ENCODE measurements around the gene ATN1.
A peak's percentile ranks its signal among the peaks of the same experiment; 100 is the strongest.

ATN1 gene

DNA sequence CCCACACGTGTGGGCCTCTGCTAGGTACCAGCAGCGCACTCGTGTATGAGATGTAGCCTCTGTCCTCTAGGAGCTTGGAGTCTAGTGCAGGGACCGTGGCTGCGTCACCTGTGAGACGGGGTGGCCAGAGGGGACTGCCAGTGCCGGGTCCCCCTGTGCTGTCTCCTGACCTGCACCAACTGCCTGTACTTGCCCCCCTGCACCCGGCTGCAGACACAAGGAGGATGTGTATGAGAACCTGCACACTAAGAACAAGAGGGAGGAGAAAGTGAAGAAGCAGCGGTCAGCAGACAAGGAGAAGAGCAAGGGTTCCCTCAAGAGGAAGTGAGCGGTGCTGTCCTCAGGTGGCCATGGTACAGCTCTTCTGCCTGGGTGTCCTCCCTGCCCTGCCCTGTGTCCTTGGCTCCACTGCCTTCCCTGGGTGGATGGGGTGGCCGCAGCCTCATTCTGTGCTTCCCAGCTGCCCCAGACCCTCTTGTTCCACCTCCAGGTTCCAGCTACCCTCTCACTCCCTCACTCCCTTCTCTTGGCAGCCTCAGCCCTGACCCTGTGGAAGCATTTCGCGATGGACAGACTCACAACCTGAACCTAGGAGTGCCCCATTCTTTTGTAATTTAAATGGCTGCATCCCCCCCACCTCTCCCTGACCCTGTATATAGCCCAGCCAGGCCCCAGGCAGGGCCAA lies 33.0 kb downstream of the ATN1 start:
- peak overlapping the region; percentile 94 for H3K27ac ChIP-seq
- peak overlapping the region; percentile 73 for H3K9ac ChIP-seq (ENCODE audit: insufficient read length)
- H3K4me3 ChIP-seq = no peak overlapping the region
- TF ChIP-seq FOXP2 (optimal IDR thresholded peaks at IDR 0.05; ENCODE audit: control extremely low read depth, extremely low read length, insufficient read depth) (no peak), POLR2AphosphoS5 (IDR thresholded peaks at IDR 0.05; ENCODE audit: borderline replicate concordance, low read depth, low read length) (no peak), EZH2 (IDR thresholded peaks at IDR 0.05) (no peak)
- no peaks in the 10 kb centered on the region for H3K9me3 ChIP-seq (ENCODE audit: low read depth, low read length)
- DNase-seq (ENCODE audit: low read depth, low spot score) = no peak
- peaks cover 6% of the 10 kb centered on the region for H3K36me3 ChIP-seq (ENCODE audit: insufficient read depth, low read length)

DNA sequence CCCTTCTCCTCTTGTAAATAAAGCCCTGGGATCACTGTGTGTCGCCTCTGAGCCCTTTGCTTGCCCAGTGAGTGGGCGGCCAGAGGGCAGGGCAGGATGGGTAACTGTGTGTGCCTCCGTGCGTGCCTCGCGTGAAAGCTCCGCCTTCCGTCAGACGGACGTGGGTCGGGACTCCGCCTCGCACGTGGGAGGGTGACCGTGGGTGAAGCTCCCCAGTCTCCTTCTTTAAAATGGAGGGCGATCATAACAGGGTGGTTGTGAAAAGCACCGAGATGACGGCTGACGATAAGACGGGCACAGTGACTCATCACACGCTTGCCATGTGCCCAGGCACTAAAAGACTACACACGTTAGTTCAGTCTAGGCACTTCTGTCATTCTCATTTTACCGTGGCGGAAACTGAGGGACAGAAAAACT lies 33.5 kb downstream of the ATN1 start:
- Histone ChIP-seq H3K9me3 (ENCODE audit: low read depth, low read length) (no peaks in the 10 kb centered on the region), H3K36me3 (ENCODE audit: insufficient read depth, low read length) (peaks cover 12% of the 10 kb centered on the region), H3K27ac (peak overlapping the region; percentile 94), H3K9ac (ENCODE audit: insufficient read length) (peak overlapping the region; percentile 73), H3K4me3 (peak overlapping the region; percentile 66)
- TF ChIP-seq EZH2 (IDR thresholded peaks at IDR 0.05) (no peak), POLR2AphosphoS5 (IDR thresholded peaks at IDR 0.05; ENCODE audit: borderline replicate concordance, low read depth, low read length) (no peak; the same call in 1 of the 2 replicates), FOXP2 (optimal IDR thresholded peaks at IDR 0.05; ENCODE audit: control extremely low read depth, extremely low read length, insufficient read depth) (no peak)
- DNase-seq (ENCODE audit: low read depth, low spot score) = no peak

DNA sequence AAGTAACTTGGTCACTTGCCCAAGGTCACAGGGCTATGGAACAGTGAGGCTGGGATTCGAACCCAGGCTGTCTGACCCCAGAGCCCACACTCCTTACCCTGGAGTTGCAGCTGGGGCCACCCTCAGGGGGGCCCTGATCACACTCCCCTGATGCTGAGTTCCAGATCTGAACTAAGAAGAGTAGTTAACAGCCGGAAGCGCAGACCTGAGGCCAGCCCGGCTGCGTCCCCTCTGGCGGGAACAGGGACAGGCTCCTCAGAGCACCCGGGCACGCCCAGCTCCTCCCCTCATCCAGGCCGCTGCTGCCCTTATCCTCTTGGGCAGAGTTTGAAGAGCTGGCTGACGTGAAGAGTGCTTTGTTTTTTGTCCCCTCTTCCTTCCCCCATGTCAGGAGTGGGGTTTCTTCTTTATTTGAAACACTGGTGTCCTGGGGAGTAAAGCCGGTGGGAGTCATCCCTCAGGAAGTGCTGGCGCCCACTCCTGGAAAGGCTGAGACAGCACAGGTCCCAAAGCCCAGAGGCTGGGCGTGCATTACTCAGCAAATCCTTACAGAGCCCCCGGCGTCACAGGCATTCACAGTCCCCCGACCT lies 34.0 kb downstream of the ATN1 start:
- Histone ChIP-seq H3K27ac (peak overlapping the region; percentile 94), H3K36me3 (ENCODE audit: insufficient read depth, low read length) (peaks cover 17% of the 10 kb centered on the region), H3K4me3 (peak overlapping the region; percentile 66), H3K9me3 (ENCODE audit: low read depth, low read length) (no peaks in the 10 kb centered on the region), H3K9ac (ENCODE audit: insufficient read length) (peak overlapping the region; percentile 73)
- no peak; the same call in 1 of the 2 replicates for TF ChIP-seq POLR2AphosphoS5 (IDR thresholded peaks at IDR 0.05; ENCODE audit: borderline replicate concordance, low read depth, low read length)
- TF ChIP-seq FOXP2 (optimal IDR thresholded peaks at IDR 0.05; ENCODE audit: control extremely low read depth, extremely low read length, insufficient read depth) = peak; percentile 43
- DNase-seq (ENCODE audit: low read depth, low spot score) = peak; percentile 59

DNA sequence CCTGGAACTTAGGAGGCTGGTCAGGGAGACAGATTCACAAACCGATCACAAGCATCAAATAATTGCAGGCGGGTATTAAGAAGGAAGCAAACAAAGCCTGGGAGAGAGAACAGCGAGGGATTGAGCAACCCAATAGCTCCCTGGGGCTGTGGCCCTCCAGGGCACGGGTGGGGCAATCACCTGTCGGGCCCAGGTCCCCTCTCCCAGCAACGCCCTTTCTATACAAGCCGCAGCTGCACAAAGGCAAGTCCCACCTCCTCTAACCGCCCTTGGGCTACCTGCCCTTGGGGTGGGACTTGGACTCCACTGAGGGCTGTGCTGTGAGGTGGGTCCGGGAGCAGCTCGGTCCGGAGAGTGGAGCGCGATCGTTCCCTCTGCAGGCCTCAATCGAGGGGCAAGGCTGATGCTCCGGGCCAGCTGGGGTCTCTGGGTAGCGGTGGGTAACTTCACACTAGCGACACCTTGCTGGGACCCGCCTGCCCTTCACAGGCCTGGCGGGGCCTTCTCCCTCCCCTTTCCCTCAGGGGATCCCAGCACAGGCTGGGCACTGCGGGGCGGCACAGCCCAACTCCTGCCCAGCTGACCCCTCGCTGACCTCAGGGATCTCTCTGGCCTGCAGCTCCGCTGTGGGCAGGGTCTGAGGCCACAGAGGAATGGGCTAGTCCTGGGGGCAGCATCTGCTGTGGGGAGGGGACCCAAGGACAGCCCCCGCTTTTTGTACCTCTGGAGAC lies 34.7 kb downstream of the ATN1 start:
- Histone ChIP-seq H3K27ac (peak overlapping the region; percentile 94), H3K4me3 (peak overlapping the region; percentile 66), H3K9ac (ENCODE audit: insufficient read length) (peak overlapping the region; percentile 47), H3K9me3 (ENCODE audit: low read depth, low read length) (no peaks in the 10 kb centered on the region), H3K36me3 (ENCODE audit: insufficient read depth, low read length) (peaks cover 24% of the 10 kb centered on the region)
- TF ChIP-seq EZH2 (IDR thresholded peaks at IDR 0.05) = no peak
- TF ChIP-seq POLR2AphosphoS5 (IDR thresholded peaks at IDR 0.05; ENCODE audit: borderline replicate concordance, low read depth, low read length) = no peak
- no peak for TF ChIP-seq FOXP2 (optimal IDR thresholded peaks at IDR 0.05; ENCODE audit: control extremely low read depth, extremely low read length, insufficient read depth)
- DNase-seq (ENCODE audit: low read depth, low spot score) = no peak

DNA sequence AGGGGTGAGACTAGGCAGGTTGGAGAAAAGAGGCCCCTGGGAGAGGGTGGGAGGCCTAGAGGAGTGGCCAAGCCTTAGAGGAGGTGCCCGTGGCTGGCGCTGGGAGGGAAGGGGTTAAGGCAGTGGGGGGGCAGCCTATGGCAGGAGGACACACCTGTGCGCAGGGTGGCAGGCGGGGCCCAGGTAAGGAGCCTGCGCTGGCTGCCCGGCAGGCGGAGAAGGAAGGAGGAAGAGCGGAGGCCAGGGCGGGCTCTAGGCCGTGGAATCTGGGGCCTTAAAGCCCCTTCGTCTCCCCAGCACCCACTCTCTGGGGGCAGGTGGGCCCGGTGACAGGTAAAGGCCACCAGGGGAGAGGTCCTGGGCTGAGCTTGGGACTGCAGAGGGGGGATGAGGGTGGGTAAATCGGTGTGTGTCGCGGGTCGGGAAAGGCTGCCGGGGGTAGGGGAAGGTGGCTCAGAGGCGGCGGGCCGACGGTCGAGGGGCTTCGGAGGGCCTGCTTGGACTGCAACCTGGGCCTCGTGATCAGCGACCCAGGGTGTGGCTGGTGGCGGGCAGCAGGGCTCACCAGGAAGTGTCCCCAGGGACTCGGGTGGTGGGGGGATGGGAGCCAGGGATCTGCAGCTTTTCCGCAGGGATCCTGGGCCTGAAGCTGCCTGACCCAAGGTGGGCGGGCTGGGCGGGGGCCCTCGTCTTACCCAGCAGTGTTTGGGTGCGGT lies 35.4 kb downstream of the ATN1 start:
- Histone ChIP-seq H3K36me3 (ENCODE audit: insufficient read depth, low read length) (peaks cover 31% of the 10 kb centered on the region), H3K4me3 (no peak overlapping the region), H3K9ac (ENCODE audit: insufficient read length) (peak overlapping the region; percentile 47), H3K9me3 (ENCODE audit: low read depth, low read length) (no peaks in the 10 kb centered on the region), H3K27ac (peak overlapping the region; percentile 94)
- TF ChIP-seq EZH2 (IDR thresholded peaks at IDR 0.05) = no peak
- no peak for TF ChIP-seq FOXP2 (optimal IDR thresholded peaks at IDR 0.05; ENCODE audit: control extremely low read depth, extremely low read length, insufficient read depth)
- no peak for TF ChIP-seq POLR2AphosphoS5 (IDR thresholded peaks at IDR 0.05; ENCODE audit: borderline replicate concordance, low read depth, low read length)
- DNase-seq (ENCODE audit: low read depth, low spot score) = no peak

DNA sequence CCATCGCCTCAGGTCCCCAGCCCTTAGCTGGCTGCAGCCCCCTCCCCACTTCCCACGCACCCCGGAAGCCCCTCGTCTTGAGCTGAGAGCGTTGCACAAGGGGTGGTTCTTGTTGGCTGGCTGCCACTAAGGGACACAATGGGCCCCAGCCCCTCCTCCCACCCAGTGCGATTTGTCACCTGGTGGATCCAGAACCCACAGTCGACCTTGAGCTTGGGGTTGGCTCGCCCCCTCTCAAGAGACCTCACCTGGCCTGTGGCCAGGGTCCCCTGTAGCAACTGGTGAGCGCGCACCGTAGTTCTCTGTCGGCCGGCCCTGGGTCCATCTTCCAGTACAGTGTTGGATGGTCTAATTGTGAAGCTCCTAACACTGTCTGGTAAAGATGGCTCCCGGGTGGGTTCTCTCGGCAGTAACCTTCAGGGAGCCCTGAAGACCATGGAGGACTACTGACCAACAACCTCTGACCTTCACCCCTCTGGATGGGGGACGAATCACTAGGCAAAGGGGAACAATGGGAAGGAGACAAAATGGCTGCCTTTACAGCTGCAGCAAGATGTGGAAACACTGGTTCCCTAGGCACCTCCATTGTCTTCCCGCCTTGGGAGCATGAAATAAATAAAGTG lies 36.1 kb downstream of the ATN1 start:
- H3K9ac ChIP-seq (ENCODE audit: insufficient read length) = no peak overlapping the region
- peak overlapping the region; percentile 79 for H3K27ac ChIP-seq
- TF ChIP-seq EZH2 (IDR thresholded peaks at IDR 0.05) (no peak), FOXP2 (optimal IDR thresholded peaks at IDR 0.05; ENCODE audit: control extremely low read depth, extremely low read length, insufficient read depth) (no peak), POLR2AphosphoS5 (IDR thresholded peaks at IDR 0.05; ENCODE audit: borderline replicate concordance, low read depth, low read length) (no peak)
- peaks cover 38% of the 10 kb centered on the region for H3K36me3 ChIP-seq (ENCODE audit: insufficient read depth, low read length)
- H3K4me3 ChIP-seq = no peak overlapping the region
- H3K9me3 ChIP-seq (ENCODE audit: low read depth, low read length) = no peaks in the 10 kb centered on the region
- no peak for DNase-seq (ENCODE audit: low read depth, low spot score)

DNA sequence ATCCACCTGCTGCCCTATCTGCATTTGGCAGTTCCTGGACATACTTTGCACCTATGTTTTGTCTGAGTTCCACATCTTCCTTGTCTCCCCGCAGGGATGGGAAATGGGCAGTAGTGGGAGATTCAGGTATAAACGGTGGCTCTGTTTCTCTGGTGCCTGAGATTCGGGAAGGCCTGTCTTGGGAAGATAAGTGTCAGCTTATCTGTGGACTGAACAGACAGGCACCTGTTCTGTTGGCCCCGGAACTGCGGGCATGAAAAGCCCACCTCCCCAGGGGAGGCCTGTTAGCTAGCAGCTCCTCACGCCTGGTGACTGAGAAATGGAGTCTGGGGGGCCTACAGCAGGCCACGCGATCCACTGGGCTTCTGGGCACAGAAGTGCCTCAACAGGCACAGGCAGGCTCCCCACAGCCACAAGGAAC lies 36.9 kb downstream of the ATN1 start:
- TF ChIP-seq POLR2AphosphoS5 (IDR thresholded peaks at IDR 0.05; ENCODE audit: borderline replicate concordance, low read depth, low read length) (no peak), EZH2 (IDR thresholded peaks at IDR 0.05) (no peak), FOXP2 (optimal IDR thresholded peaks at IDR 0.05; ENCODE audit: control extremely low read depth, extremely low read length, insufficient read depth) (no peak)
- DNase-seq (ENCODE audit: low read depth, low spot score) = no peak
- Histone ChIP-seq H3K9ac (ENCODE audit: insufficient read length) (no peak overlapping the region), H3K4me3 (no peak overlapping the region), H3K36me3 (ENCODE audit: insufficient read depth, low read length) (peaks cover 43% of the 10 kb centered on the region), H3K27ac (peak overlapping the region; percentile 79), H3K9me3 (ENCODE audit: low read depth, low read length) (no peaks in the 10 kb centered on the region)

Data from SK-N-MC (cell line).